ENCODE results near the gene MACROD2.
"Not testable (repeated sequence)": the region's sequence is repeated elsewhere in the genome, so short reads cannot be mapped to it uniquely, and the experiment has no call there.

MACROD2 gene

DNA sequence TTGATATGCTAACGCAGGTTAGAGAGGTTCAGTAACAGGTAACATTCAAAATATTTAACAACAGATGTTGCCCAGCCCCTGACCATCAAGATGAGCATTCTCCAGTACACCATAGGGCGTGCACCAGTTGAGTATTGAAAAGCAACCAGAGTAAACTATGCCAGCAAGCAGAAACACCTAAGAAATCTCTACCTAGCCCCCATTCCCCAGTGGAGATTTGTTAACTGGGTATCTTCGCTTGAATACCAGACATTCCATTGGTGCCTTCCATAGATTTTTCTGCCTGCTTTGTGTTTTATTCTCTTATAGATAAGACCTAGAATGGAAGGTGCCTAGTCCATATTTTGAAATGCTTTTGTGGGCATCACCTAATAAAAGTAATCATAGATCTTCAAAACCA lies 1954.1 kb downstream of the MACROD2 start:
- no peak for ATAC-seq

DNA sequence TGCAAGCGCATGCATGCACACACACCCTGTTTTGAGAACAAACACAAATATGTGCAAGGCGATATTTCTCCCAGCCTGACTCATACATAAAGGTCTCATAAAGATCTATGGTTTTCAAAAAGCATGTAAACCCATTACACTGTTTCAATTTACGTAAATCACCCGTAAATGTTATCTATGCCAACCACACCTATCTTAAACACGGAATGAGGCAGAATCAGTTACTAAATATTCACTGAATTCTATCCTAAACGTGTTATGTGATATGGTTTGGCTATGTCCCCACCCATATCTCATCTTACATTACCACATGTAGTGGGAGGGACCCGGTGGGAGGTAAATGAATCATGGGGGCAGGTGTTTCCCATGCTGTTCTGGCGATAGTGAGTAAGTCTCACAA lies 1956.3 kb downstream of the MACROD2 start:
- no peak for ATAC-seq

DNA sequence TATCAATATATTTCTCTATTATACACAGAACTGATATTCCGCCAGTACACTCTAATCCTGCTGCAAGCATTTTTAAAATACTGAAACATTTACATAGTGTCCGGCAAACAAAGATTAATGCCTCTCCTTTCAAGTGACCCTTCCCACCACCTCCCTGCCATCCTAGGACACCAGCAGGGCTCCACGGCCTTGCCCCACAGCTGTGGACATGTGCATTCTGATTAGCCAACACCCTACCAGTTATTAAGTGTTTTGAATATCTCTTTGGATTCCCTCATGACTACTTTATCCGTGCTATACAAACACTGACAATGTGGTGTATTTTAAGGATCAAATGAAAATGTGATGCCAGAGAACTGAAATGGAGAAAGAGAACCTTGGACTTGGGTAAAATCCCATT lies 1962.8 kb downstream of the MACROD2 start:
- ATAC-seq = no peak

DNA sequence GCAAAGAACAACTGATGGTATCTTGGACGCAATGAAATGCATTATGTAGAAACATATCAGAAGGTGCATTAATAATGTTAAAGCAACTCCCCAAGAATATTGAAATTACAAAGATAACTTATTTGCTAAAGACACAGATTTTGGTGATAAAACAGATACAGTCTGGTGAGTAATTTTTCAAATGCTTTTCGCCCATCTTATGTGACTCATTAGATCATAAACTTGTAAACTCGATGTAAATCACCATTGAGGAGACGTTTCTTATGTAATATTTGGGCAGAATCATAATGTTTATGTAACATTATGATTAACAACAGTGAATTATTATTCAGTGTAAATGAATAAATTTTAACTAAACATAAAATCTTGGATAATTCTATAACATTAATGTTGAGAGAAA lies 1969.8 kb downstream of the MACROD2 start:
- ATAC-seq = no peak

DNA sequence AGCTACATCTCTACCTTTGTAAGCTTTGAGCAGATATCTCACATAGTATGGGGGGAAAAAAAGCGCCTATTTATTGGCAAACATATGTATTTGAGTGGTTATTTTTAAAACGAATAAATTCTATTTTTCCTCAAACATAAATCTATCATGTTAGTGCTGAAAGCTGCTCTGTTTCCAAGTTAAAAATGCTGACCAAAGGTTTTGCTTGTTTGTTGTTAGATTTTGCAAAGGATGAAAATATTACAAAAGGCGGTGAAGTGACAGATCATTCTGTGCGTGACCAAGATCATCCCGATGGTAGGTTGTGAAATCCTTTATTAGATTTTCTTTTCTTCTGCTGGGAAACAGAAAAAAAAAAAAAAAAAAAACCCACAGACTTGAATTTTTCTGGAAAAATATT lies 1972.0 kb downstream of the MACROD2 start:
- no peak for ATAC-seq

DNA sequence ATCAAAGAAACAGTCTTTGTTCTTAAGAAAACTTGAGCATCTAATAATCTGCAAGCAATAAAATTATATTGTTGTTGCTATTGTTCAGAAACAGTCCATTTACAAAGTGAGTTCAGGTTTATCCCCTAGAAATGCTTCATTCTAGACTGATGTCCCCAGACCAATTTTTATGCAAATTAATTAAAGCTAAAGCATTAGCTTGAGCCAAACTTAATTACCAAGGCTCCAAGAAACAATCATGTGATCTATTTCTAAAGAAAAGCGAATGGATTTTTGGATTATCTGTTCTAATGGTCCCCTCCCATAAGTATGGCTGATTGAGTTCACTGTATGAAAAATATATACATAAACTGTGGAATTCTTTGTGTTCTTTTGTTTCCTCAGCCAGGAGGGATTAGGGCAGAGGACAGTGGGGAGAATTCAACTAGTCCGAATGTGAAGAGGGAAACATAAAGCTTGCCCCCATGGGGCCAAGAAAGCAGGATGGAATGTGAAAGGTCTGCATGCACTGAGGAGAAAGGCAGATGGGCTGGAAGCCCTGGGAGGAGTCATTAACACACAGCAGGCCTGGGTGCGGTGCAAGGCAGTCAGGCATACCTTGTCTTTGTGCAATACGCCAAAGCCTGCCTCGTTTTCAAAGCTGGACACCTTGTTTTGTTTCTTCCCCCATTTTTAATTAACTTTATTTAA lies 1980.9 kb downstream of the MACROD2 start:
- no peak for ATAC-seq

DNA sequence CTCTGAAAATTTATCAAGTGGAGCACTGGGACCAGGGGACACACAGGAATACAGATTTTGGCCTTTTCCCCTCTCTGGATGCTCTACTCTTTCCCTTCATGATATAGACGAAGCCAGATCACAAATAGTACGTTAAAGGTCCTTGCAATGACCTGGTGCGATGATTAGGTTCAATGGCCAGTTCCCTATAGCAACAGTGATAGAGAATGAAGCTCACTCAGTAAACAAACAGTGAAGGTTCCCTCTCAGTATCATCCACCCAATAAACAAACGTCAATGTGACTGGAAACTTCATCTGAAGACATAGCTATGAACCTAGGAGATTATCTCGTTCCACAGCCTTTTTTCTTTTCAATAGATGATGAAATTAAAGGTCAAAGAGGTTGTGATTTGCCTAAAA lies 1981.7 kb downstream of the MACROD2 start:
- ATAC-seq = no peak

DNA sequence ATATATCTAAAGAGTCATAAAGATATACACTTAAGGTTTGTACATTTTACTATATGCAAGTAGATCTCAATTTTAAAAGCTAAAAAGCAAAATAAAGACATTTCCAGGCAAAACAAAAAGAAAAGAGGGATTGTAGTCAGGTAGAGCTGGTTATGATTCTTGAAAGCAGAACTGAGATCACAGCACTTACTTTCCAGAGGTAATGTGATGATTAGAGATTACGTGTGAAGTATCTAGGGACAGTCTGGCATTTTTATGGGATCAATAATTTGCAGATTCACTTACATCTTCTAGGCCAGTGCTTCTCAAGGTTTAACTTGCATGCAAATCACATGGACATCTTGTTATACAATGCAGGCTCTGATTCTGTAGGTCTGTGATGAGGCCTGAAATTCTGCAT lies 1982.4 kb downstream of the MACROD2 start:
- ATAC-seq = no peak

DNA sequence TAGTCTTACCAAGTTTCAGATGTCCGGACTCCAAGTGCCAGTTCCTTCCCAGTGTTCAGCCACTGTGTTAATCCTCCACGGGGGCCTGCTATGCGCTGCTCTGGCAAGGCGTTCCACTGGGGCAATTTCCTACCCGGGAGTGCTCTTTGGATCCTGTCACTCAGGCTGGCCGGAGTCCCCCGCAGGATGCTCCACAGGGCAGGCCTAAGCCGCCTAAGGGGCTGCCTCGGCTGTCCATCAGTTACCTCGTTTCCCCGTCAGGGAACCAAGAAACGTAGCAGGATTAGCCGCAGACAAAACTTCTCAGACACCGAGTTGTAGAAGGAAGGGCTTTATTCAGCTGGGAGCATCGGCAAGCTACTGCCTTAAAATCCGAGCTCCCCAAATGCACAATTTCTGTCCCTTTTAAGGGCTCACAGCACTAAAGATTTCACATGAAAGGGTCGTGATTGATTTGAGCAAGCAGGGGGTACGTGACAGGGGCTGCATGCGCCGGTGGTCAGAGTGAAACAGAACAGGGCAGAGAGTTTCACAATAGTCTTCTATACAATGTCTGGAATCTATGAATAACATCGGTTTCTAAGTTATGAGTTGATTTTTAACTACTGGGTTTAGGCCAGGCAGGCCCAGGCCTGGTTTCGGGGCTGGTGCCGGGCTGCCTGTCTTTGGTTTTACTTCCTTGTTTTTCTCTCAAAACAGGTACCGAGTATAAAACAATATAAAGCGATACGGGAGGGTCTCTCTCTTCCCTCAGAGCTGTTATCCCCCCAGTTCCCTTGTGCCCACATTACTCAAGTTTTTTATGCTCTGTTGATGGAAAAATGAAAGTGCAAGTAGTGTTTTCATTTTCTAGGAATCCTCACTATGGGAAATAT lies 1990.4 kb downstream of the MACROD2 start:
- not testable (repeated sequence) for ATAC-seq

DNA sequence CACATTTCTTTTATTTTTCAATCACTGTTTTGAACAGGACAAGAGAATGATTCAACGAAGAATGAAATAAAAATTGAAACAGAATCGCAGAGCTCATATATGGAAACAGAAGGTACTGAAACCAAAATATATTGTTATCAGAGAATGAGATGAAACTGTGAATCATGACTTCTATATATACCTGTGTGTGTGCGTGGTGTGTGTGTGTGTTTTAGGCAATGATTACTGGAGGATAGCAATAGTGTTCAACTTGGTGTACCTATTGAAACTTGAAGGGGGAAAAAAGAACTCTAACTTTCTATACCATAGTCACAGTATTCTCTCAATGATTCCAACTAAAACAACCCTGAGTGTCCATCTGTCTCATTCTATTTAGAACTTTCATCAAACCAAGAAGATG lies 1991.4 kb downstream of the MACROD2 start:
- no peak for ATAC-seq

DNA sequence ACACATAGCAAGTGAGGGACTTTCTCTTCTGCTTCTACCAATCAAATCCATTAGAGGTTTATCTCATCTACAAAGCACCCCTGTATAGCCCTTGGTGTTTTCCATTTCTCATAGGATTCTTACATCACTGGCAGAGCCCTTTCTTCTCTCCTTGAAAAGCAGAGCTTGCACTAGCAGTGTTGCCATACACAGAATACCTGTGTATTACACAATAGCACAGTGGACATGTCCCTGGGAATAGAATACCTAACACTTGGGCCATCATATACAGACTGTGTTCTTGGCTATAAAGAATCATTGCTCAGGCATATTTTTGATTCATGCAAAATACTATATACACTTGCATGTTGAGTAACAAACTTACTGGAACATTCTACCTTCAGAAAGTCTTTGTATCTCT lies 1996.0 kb downstream of the MACROD2 start:
- no peak for ATAC-seq

DNA sequence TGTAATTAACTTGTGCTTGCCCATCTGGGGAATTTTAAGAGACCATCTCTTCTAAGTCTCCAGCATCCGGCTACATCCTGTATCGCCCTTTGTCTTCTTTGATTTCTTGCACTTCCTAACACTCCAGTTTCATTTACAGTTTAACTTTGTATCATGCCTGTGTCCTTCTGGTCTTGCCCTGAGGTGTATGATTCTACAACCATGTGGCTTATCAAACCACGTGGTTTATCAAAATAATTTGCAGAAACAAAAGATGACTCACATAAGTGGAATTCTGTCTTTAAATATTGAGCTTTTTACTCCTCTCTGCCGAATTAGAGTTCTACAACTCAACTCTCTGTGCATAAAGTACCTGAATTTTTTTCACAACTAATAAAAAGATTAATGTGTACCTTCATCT lies 1997.2 kb downstream of the MACROD2 start:
- no peak for ATAC-seq

DNA sequence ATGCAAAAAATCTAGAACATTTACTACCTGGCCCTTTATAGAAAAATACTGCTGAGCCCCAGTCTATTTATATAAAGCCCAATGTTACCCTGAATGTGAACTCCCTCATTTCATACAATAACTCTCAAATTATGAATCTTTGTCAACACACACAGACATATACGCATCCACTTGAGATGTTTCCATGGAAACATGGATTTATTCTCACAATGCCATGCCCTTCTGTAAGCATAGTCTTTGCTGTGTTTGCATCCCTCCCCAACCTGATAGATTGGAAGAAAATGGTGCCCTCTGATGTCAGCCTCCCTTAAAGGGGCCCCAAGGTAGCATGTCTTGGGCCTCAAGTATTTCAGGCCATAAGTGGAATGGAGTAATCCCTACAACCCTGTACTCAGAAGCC lies 2004.8 kb downstream of the MACROD2 start:
- ATAC-seq = no peak

DNA sequence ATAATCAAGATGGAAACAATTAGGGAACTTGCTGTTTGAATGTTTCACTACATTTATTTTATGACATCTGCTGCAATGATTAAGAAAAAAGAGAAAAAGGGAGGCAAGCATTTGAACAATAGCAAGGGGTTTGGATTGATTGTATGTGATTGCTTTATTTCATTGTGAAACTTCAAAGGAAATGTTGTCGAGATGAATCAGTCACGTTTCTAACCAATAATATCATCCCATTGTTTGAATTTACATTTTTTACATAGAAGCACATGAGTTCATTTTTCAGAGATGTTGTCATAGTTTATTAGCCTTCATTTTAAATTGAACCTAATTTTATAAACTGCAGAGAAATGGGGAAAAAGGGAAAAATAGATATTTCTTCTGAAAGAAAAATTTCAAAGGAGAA lies 2006.0 kb downstream of the MACROD2 start:
- ATAC-seq = no peak

DNA sequence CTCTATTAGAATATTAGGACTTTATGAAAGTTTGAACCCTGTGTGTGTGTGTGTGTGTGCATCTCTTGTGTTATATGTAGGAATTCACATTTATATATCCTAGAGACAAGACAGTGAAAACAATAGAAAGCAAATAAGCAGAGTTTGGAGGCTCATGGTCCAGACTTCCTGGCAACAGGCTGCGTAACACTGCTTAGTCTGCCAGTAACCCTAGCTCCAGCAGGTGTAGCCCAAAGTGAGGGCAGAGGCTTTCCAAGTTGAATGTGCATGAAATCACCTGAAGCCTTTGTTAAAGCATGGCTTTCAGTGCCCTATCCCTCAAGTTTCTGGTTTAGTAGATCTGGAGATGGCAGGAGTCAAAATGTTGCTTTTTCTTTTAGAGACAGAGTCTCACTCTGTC lies 2008.0 kb downstream of the MACROD2 start:
- ATAC-seq = no peak

DNA sequence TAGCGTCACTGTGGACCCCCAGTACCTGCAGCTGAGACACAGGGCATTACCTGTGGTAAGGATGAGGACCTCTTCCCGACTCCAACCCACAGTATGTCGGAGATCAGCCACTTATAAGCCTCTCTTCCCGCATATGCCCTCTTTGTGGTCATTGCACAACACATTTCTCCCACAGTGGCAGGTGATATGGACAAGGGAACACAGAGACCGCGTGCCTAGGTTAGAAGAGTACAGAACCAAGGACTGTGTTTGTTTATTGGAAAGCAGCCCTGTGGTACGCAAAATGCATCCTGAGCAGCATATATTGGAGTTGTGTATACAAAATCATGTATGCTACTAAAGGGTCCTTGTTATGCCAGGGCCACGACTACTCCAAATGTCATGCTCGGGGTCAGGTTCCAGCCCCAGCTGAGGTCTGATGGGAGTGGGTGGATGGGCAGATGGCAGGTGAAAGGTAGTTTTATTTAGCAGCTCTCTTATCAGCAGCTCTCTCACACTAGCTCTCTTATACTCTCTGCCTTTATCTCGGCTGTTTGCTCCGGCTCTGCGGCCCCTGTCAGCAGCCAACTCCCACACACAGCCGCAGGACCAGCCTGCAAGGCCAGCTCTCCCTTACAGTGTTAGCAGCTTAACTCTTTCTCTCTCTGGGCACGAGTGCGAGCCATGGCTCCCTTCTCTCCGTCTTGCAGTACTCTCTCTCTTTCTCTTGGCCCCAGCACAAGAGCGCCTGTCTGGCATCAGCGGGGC lies 2009.0 kb downstream of the MACROD2 start:
- no peak for ATAC-seq

DNA sequence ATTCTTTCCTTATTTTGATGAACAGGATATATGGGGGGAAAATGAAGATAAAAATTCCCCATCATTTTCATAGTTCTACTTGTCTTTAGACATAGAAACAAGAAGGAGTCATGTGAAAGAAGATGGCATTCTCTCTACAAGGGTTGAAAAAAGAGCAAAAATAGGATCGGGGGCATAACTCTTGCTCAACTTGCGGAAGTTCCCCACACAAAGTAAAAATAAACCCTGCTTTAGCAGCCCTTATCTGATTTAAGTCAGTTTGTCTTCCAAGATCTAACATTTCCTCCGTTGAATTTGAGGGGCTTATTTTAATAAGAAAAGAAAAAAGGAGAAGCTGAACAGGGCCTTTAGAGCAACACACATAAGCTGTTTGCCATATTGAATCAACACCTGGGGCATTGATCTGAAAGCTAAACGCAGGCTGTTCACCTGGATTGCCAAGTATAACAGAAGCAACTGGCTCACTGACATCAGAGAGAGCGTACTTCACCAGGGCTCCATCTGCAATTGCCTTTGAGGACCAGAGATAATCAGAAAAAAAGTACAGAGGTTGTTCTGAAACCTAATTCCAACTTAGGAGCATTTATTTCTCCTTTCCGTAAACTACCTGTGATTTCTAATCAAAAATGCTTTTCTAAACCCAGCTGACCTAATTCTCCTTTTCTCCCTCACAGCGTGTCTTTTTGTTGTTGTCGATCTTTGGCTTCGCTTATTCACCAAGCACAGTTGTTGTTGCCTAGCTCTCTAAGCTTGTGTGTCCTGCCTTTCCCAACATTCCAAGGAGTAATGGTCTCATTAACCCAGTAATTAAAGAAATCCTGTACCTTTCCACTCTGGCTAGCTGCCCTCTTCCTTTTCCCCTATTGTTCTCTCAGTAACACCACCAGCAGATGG lies 2010.0 kb downstream of the MACROD2 start:
- no peak for ATAC-seq

DNA sequence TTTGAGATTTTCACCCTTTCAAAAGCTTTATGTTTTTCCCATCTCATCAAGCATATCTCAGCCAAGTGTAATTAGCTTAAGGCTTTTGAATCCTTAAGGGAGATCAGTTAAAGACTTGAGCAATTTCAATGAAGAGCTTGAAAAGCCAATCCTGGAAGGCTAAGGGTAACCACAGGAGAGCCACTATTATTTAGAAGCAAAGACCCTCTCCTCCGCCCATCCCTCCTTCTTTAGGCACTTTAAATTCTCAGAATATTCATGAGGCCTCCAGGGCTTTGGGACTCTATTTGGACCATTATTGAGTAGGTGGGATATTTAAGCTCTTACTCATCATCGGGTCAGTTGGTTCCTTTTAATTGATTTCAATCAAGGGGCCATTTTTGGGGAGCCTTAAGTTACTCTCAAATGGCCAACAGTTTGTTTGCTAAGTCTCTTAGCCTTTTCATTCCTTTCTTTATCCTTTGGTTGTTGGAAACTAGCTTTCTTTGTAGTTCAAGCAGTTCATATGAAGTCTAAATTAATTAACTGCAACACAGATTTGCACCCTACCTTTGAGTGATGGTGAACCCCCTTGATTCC lies 2010.7 kb downstream of the MACROD2 start:
- ATAC-seq = no peak

DNA sequence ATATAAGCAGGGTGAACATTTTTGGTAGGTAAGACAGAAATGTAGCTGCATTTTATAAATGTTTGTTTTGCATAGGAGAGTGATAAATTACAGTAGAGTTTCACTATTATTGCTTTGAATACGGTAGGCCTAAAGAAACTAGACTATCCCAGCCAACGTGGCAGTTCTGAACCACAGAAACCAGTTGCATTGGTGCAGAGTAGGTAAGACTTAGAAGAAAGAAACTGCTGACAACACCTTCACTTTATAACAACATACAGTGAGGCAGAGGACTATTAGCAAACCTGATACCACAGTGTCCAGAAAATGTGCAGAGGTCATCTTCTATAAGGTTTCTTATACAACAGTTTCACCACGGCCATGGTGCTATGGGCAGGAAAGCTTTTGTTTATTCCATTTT lies 2011.8 kb downstream of the MACROD2 start:
- no peak for ATAC-seq

DNA sequence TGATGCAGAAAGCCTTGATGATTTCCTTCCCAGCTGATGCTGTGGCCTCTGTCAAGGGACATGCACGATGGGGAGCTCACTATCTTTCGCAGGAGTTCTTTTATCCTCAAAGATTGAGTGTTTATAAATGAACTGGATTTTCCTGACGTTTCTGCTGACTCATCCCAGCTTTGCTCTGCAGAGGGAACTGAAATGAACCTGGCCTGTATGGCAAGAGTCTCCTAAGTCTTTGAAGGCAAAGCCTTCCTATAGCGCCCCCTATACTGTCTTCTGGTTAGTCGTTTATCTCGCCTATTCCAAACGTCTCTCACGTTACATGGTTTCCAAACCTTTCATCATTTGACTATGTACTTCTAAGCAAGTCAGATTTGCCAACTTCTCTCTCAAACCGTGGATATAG lies 2012.6 kb downstream of the MACROD2 start:
- ATAC-seq = no peak

DNA sequence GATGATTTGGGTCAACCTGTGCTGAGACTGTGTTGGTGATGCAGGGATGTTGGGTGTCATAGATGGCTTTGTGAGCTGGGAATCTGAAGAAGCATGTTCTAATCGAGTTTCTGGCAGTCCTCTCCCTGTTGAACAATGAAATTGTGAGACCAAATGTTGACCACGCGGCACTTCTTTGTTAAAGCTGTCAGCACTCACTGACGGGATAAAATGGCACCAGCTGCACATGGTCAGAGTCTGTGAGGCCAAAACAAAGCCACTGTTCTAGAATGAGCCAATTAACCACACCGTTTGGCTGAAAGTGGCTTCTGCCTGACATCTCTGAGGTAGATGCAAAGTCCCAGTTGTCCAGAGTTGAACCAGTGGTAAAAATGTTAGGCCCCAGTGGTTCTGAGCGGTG lies 2015.7 kb downstream of the MACROD2 start:
- ATAC-seq = no peak

DNA sequence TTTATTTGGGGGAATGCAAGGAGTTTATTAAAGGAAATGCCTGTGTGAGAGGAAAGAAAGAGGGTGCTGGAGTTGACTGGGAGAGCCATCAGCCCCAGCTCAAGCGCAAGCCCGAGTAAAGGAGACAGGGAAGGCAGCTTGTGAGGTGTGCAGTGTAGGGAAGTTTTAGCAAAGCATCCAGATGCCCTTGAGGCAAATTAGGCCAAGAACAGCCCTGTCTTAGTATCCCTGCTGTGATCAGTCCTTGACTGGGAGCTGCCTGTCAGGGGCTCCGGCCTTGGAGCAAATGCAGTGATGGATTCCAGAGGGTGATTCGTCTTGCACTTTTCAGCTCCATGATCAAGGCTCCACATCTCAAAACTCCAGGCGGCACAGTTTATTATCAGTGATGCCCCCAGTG lies 2016.2 kb downstream of the MACROD2 start:
- no peak for ATAC-seq

Measured in activated CD4-positive, CD25-positive, alpha-beta regulatory T cell treated with anti-CD3 and anti-CD28 coated beads, Interleukin-2, amount 50 U/mL, for 24 hours (primary cell).